NT2/D1 (cell line): ENCODE results near the gene FRRS1.

Experiments used
- YY1 ChIP-seq: IDR thresholded peaks from 2 replicates; pipeline ENCODE4 v1.6.1; 2011; ENCODE audit not compliant: insufficient read length, insufficient read depth
- ZNF274 ChIP-seq: IDR thresholded peaks from 2 replicates; pipeline ENCODE4 v1.6.1; 2011; ENCODE audit warnings: mild to moderate bottlenecking, low read depth, low read length

- TF ChIP-seq YY1 = no peak
- no peak for TF ChIP-seq ZNF274
Measured at GRCh38 chr1:99781798-99782197, 15.4 kb upstream of the FRRS1 start.
